Natural killer cell (primary cell): Measurements from ENCODE around the gene LRRTM2. TPM values are rescaled to one million over a fixed set of nuclear protein-coding genes. Genes with fewer than 3 reads are reported as not detected.

Experiments used
- ATAC-seq, 3 donors: fragments of 150-1000 bp in 2 of 3; fragments of 200-7000 bp in 1 of 3; cut with Tn5 transposase; 1 replicate in 1 of 3; 2 replicates in 2 of 3; pipeline ENCODE4 v1.10.0; 2021; ENCODE audit warnings: mild to moderate bottlenecking in 2 of 3, moderate library complexity in 2 of 3
- DNase-seq, 2 donors: peaks; one replicate each; pipeline versions ENCODE4 v3.0.0 to v3.0.0-alpha.2; 2013 to 2021; ENCODE audit warnings: mixed read lengths in 1 of 2
- H3K27ac ChIP-seq: one replicate; pipeline ENCODE4 v1.5.1; 2013; ENCODE audit warnings: mild to moderate bottlenecking, low read length
- H3K27me3 ChIP-seq: one replicate; pipeline ENCODE4 v1.6.1; 2013; ENCODE audit warnings: low read length; ENCODE audit not compliant: control insufficient read depth, insufficient read depth
- H3K36me3 ChIP-seq: one replicate; pipeline ENCODE4 v1.6.1; 2013; ENCODE audit warnings: low read length; ENCODE audit not compliant: control insufficient read depth, insufficient read depth
- H3K4me1 ChIP-seq: one replicate; pipeline ENCODE4 v1.6.1; 2013; ENCODE audit warnings: low read length; ENCODE audit not compliant: control insufficient read depth, insufficient read depth
- H3K4me3 ChIP-seq: one replicate; pipeline ENCODE4 v1.5.1; 2013; ENCODE audit warnings: low read length
- H3K9me3 ChIP-seq: one replicate; pipeline ENCODE4 v1.6.1; 2013; ENCODE audit warnings: low read length; ENCODE audit not compliant: control insufficient read depth, insufficient read depth
- H3K27ac Mint-ChIP-seq, 2 donors: one replicate each; pipeline ENCODE4 v1.8.0; 2022; ENCODE audit warnings: mild to moderate bottlenecking in 2 of 2, mixed read lengths in 2 of 2, moderate library complexity in 1 of 2
- H3K27me3 Mint-ChIP-seq, 2 donors: one replicate each; pipeline ENCODE4 v1.8.0; 2022; ENCODE audit warnings: low read depth in 2 of 2, mixed read lengths in 2 of 2
- H3K36me3 Mint-ChIP-seq: one replicate; pipeline ENCODE4 v1.8.0; 2022; ENCODE audit warnings: mixed read lengths
- H3K4me1 Mint-ChIP-seq, 2 donors: one replicate each; pipeline ENCODE4 v1.8.0; 2022; ENCODE audit warnings: mixed read lengths in 2 of 2
- H3K4me3 Mint-ChIP-seq: one replicate; pipeline ENCODE4 v1.8.0; 2022; ENCODE audit warnings: mild to moderate bottlenecking, moderate library complexity, mixed read lengths
- H3K9me3 Mint-ChIP-seq, 2 donors: one replicate each; pipeline ENCODE4 v1.8.0; 2022; ENCODE audit warnings: mixed read lengths in 2 of 2
- WGBS: methylation state at CpG from one replicate; pipeline ENCODE4 v1.1.7; 2013; ENCODE audit warnings: missing lambda C conversion rate; ENCODE audit not compliant: insufficient coverage; 5-methylcytosine and 5-hydroxymethylcytosine counted together
- intact Hi-C: fragments of 100-400 bp; cut with micrococcal nuclease; formaldehyde crosslinking; loops from one replicate; pipeline ENCODE4 v1.14.2; 2022
- total RNA-seq, 4 donors: library from RNA; stranded (reverse); fragments of 120-200 nt in 1 of 4; gene quantifications; one replicate each; pipeline versions ENCODE4 v1.2.3 to v1.2.4, GENCODE V29; 2013 to 2022
- TF ChIP-seq, protein P1 (sequence below): fragments of 200-600 bp; IDR thresholded peaks from one replicate; pipeline ENCODE4 v1.8.0; 2022; ENCODE audit warnings: antibody characterized with exemption

Gene LRRTM2
- total RNA-seq, 3 donors from 2014 or later (not counting 1 experiment from before 2014, with no cell fraction given), result 0.07 to 0.43 (median 0.35) TPM

DNA sequence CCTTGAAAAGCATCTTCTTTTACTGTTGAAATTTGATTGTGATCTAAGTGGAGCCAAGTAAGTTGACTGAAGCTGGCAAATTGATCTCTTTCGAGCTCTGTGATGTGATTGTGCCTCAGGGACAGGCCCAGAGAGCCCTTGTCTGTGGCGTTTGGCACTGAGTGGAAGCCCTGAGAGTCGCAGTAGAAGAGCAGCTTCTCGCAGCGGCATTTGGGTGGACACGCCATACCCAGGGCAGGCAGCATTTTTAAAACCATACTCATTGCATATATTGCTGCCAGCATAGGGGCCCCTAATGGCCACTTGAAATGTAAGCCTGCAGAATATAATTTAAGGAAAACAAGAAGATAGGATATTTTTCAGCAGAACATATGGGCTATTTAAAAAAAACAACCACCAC, 894 bp downstream of the LRRTM2 start:
- 96% methylated on average over 6 of the region's 6 CpGs for WGBS
- H3K27ac ChIP-seq, result no peak overlapping the region
- intact Hi-C loops, result no loop called here
- Mint-ChIP-seq H3K4me1 (peaks cover 0 to 11% of the 10 kb centered on the region in 2 donors), H3K4me3 (no peak overlapping the region), H3K9me3 (no peaks in the 10 kb centered on the region), H3K27me3 (peaks cover 10 to 16% of the 10 kb centered on the region in 2 donors), H3K27ac (no peak overlapping the region), H3K36me3 (no peaks in the 10 kb centered on the region)
- H3K36me3 ChIP-seq, result no peaks in the 10 kb centered on the region
- H3K4me3 ChIP-seq, result no peak overlapping the region
- no peaks in the 10 kb centered on the region for H3K9me3 ChIP-seq
- DNase-seq, result no peak
- no peak for ATAC-seq
- H3K4me1 ChIP-seq, result no peaks in the 10 kb centered on the region
- H3K27me3 ChIP-seq, result no peaks in the 10 kb centered on the region
- TF ChIP-seq, protein P1, sequence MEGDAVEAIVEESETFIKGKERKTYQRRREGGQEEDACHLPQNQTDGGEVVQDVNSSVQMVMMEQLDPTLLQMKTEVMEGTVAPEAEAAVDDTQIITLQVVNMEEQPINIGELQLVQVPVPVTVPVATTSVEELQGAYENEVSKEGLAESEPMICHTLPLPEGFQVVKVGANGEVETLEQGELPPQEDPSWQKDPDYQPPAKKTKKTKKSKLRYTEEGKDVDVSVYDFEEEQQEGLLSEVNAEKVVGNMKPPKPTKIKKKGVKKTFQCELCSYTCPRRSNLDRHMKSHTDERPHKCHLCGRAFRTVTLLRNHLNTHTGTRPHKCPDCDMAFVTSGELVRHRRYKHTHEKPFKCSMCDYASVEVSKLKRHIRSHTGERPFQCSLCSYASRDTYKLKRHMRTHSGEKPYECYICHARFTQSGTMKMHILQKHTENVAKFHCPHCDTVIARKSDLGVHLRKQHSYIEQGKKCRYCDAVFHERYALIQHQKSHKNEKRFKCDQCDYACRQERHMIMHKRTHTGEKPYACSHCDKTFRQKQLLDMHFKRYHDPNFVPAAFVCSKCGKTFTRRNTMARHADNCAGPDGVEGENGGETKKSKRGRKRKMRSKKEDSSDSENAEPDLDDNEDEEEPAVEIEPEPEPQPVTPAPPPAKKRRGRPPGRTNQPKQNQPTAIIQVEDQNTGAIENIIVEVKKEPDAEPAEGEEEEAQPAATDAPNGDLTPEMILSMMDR, result no peak

DNA sequence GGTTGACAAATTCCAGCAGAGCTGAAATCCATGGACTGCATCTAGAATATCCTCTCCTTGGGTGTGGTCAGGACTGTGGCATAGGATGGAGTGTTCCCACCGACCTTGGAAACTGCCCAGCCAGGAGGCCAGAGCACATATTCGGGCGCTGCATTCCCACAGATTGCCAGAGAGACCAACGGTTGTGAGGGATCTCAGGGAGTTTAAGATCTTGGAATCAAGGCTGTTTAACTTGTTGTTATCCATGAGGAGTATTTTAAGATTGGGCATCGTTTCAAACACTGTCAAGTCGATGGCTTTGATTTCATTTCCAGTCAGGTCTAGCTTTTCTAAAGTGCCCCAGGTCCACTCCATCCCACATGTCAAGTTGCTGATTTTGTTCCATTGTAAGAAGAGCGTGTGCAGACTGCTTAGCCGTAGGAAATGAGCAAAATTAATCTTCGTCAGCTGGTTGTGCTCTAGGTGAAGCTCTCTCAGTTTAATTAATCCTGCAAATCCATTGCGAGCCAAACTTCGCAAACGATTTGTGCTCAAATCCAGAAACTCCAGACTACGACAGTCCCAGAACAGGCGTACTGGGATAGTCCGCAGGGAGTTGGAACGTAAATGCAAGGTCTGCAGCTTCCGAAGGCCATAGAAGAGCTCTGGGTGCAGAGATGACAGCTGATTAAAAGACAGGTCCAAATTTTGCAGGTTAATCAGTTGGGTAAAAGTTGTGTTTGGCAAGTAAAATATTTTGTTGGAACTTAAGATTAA, 1.5 kb downstream of the LRRTM2 start:
- WGBS, result 95% methylated on average over 17 of the region's 17 CpGs
- Histone ChIP-seq H3K4me3 (no peak overlapping the region), H3K27me3 (no peaks in the 10 kb centered on the region), H3K36me3 (no peaks in the 10 kb centered on the region), H3K27ac (no peak overlapping the region), H3K4me1 (no peaks in the 10 kb centered on the region), H3K9me3 (no peaks in the 10 kb centered on the region)
- intact Hi-C loops, result no loop called here
- Mint-ChIP-seq H3K27me3 (peaks cover 10 to 16% of the 10 kb centered on the region in 2 donors), H3K4me3 (no peak overlapping the region), H3K27ac (no peak overlapping the region), H3K4me1 (peaks cover 0 to 11% of the 10 kb centered on the region in 2 donors), H3K36me3 (no peaks in the 10 kb centered on the region), H3K9me3 (no peaks in the 10 kb centered on the region)
- no peak for DNase-seq
- TF ChIP-seq, protein P1, result no peak
- no peak for ATAC-seq

DNA sequence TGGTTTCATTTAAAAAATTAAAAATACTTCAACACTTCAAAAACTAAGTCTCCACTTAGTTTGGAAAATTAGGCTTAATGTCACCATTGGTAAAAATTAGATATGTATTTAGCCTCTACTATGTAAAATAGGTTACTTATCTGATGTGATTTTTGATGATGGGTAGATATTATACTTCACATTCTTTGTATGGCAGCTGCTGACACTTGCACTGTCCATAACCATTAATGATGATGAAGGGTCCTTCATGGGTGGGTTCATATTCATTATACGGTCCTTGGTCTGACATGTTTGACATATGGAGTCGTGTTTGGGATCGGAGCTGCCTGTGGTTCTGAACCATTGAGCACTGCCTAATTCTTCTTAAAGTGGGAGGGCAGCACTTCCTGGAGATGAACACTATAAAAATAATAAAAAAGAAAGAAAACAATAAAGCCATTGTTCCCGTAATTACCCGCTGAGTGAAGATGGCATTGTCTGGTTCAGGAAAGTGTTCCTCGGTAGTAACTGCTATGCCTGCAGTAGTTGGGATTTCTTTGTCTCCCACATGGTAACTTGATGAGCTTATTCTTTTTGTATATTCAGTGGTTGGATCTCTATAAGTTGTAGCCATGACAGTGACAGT, 2.2 kb downstream of the LRRTM2 start:
- Histone ChIP-seq H3K4me1 (no peaks in the 10 kb centered on the region), H3K27me3 (no peaks in the 10 kb centered on the region), H3K9me3 (no peaks in the 10 kb centered on the region), H3K36me3 (no peaks in the 10 kb centered on the region), H3K27ac (no peak overlapping the region), H3K4me3 (no peak overlapping the region)
- Mint-ChIP-seq H3K4me3 (no peak overlapping the region), H3K27me3 (peaks cover 10 to 16% of the 10 kb centered on the region in 2 donors), H3K4me1 (peaks cover 0 to 11% of the 10 kb centered on the region in 2 donors), H3K36me3 (no peaks in the 10 kb centered on the region), H3K9me3 (no peaks in the 10 kb centered on the region), H3K27ac (no peak overlapping the region)
- intact Hi-C loops, result no loop called here
- WGBS, result 100% methylated on average over 6 of the region's 6 CpGs
- ATAC-seq (no peak), DNase-seq (no peak)
- TF ChIP-seq, protein P1, result no peak
